ENCODE data around the gene TOPBP1.

DNA sequence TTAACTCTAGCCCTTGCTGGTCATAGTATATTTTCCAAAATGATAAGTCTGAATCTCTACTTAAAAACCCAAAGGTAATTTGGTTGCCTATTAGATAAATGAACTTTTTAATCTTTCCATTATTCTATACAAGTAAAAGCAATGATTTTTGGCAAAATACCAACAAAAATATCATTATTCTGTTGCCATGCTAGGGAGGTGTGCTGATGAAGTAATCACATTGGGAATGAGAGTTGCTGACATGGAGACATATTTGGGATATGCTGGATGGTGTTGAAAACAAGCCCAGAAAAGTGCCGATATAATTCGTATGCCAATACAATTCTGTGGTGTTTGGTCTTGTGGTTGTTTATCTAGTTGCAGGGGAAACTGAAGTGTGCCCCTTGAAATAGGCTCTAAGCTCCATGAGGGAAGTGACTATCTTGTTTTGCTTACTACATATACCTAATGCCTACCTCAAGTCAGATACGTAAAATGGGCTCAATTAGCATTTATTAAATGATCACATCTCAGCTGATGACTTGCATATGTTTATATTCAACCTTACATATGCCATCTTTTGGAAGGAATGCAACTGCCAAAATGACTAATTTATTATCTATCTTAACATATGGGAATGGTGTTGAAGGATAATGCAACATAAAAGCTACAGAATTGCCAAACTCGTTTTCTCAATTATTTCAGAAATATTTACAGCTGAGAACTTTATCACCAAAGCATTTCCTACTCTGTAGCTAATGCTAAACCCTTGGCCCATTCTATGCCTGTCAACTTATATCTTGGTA, 5.8 kb downstream of the TOPBP1 start:
- no peak for TF ChIP-seq POLR2A (IDR thresholded peaks at IDR 0.05; ENCODE audit: low read length)
- TF ChIP-seq GATA1 (IDR thresholded peaks at IDR 0.05; ENCODE audit: low read depth, low read length): no peak

All from erythroblast (primary cell).